Stimulated activated naive CD8-positive, alpha-beta T cell treated with anti-CD3 and anti-CD28 coated beads, Interleukin-15, Interleukin-2, amounts not matched to agents 100 ng/mL and 50 ng/mL, for 24 hours (primary cell): ENCODE measurements around the gene PRIMA1.

Experiments
- H3K27ac Mint-ChIP-seq: one replicate; pipeline ENCODE4 v1.8.0; 2021; ENCODE audit warnings: mild to moderate bottlenecking, mixed read lengths
- H3K27me3 Mint-ChIP-seq: one replicate; pipeline ENCODE4 v1.8.0; 2021; ENCODE audit warnings: mixed read lengths
- H3K36me3 Mint-ChIP-seq: one replicate; pipeline ENCODE4 v1.8.0; 2021; ENCODE audit warnings: low read depth, mixed read lengths
- H3K4me1 Mint-ChIP-seq: one replicate; pipeline ENCODE4 v1.8.0; 2021; ENCODE audit warnings: low read depth, mixed read lengths
- H3K4me3 Mint-ChIP-seq: one replicate; pipeline ENCODE4 v1.8.0; 2021; ENCODE audit warnings: mild to moderate bottlenecking, mixed read lengths
- H3K9me3 Mint-ChIP-seq: one replicate; pipeline ENCODE4 v1.8.0; 2021; ENCODE audit warnings: mixed read lengths

The PRIMA1 gene

DNA sequence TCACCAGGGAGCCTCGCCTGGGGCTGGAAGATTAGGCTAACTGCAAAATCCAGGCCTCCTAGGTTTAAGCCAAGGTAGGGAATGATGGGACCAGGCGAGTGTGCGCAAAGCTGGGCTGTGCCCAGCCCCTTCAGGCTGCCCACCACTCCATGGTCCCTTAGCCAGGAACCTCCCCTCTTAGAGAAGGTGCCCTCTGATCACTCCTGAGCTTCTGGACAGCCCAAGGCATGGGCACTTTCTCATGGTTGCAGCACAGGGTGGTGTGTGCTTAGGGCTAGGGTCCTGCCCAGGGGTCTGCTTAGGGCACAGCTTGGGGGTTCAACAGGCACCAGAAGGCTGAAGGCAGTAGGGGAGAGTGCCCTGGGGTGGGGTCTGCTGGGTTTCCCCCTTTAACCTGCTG, 69.0 kb downstream of the PRIMA1 start:
- Mint-ChIP-seq H3K9me3 (no peaks in the 10 kb centered on the region), H3K27me3 (no peaks in the 10 kb centered on the region), H3K27ac (no peak overlapping the region), H3K36me3 (no peaks in the 10 kb centered on the region), H3K4me1 (no peaks in the 10 kb centered on the region), H3K4me3 (no peak overlapping the region)

DNA sequence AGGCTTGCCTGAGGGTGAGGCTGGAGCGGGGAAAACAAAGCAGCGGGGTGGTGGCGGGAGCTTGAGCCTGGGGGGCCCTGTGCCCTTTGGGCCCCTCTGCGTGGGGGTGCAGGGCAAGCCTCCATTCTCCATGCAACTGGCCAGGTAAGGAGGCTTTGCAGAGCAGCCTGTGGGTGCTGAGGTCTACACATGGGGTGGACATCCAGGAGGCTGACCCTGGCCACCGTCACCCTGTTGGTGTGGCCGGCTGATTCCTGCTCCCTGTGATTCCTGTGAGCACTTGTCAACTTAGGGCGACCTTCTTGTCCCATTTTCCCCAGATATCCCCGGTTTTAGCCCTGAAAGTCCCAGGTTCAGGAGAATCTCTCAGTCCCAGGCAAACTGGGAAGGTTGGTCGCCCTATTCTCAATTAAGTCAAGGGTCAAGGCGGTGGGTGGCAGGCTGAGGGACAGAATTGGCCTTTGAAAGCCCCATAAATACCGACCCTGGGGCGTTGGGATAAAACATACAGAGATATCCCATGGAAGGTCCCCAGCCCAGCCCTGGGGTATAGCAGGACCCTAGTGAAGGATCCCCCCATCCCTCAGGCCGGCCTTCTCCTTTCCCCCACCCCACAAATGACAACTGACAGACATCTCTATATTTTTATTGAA, 70.5 kb downstream of the PRIMA1 start:
- Mint-ChIP-seq H3K27me3 (no peaks in the 10 kb centered on the region), H3K4me3 (no peak overlapping the region), H3K36me3 (no peaks in the 10 kb centered on the region), H3K9me3 (no peaks in the 10 kb centered on the region), H3K27ac (no peak overlapping the region), H3K4me1 (no peaks in the 10 kb centered on the region)

DNA sequence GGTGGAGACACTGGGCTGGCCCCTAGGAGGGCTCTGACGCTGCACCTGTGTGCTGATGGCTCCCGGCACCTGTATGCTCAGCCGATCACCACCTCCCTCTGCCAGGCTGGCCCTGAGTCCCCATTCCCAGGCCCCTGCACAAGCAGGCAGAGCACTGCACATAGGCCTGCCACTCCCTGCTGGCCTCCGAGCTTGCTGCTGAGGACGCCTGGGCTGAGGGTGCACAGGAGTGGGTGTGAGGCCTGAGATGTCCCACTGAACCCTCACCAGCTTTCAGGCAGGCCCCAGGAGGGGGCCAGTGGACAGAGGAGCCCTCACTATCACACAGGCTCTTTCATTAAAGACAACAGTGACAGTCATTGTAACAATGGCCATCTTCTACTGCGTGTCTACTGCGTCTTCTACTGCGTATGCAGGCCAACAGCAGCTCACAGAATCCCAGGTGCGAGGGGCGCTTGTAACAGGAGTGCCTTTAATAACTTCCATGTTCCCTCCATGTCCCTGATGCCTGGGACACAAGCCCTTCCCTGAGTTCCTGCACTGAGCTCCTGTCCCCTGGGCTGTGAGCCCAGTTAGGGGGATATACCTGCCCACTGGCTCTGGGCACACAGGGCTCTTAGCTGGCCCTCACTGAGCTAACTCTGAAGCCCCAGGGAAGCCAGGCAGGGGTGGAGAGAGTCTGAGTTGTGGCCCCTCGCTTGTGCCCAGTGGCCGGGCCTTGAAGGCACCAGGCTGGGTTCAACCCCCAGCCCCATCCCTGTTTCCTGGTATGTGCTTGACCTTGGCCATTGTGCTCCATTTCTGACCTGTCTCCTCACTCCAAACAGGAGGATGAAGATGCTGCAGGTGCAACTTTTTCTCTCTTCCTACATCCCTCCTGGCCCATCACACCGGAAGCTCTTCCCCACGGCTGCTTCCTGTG, 71.3 kb downstream of the PRIMA1 start:
- Mint-ChIP-seq H3K27ac (no peak overlapping the region), H3K36me3 (no peaks in the 10 kb centered on the region)

DNA sequence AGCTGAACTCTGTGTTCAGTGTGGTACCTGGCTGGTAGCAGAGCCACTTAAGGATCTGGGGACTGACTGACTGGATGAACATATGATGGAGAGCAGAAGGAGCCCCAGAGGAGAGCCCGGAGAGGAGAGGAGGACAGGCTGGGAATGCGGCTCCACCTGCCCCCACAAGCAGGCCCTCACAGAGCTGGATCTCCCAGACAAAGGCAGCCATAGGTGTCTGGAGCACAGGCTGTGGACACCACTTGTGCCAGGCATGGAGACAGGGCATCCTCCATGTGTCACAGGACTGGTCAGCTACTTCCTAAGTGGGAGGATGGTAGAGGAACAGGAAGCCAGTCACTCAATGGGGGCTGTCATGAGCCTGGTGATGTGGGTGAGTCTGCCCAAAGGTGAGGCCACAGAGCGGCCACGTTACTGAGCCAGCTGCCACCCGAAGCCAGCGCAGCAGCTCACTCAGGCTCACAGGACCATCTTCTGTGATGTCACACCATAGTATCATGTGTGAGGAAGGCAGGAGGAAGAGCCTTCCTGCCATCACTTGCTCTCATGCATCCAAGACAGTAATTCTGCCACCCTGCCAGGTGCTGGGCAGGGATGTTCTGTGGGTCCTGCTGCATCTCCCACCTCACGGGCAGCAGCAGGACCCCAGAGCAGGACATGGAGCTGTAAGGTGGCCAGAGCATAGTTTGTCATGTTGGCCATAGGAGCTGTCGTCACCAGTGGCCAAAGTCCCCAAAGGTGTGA, 72.1 kb downstream of the PRIMA1 start:
- H3K9me3 Mint-ChIP-seq = no peaks in the 10 kb centered on the region
- H3K4me1 Mint-ChIP-seq = no peaks in the 10 kb centered on the region
- no peak overlapping the region for H3K27ac Mint-ChIP-seq
- H3K4me3 Mint-ChIP-seq = no peak overlapping the region
- H3K36me3 Mint-ChIP-seq = no peaks in the 10 kb centered on the region
- H3K27me3 Mint-ChIP-seq = no peaks in the 10 kb centered on the region

More for the DNA sequence above, 71.3 kb downstream of the PRIMA1 start:
- H3K27me3 Mint-ChIP-seq = no peaks in the 10 kb centered on the region
- no peaks in the 10 kb centered on the region for H3K4me1 Mint-ChIP-seq
- H3K4me3 Mint-ChIP-seq = no peak overlapping the region
- H3K9me3 Mint-ChIP-seq = no peaks in the 10 kb centered on the region

DNA sequence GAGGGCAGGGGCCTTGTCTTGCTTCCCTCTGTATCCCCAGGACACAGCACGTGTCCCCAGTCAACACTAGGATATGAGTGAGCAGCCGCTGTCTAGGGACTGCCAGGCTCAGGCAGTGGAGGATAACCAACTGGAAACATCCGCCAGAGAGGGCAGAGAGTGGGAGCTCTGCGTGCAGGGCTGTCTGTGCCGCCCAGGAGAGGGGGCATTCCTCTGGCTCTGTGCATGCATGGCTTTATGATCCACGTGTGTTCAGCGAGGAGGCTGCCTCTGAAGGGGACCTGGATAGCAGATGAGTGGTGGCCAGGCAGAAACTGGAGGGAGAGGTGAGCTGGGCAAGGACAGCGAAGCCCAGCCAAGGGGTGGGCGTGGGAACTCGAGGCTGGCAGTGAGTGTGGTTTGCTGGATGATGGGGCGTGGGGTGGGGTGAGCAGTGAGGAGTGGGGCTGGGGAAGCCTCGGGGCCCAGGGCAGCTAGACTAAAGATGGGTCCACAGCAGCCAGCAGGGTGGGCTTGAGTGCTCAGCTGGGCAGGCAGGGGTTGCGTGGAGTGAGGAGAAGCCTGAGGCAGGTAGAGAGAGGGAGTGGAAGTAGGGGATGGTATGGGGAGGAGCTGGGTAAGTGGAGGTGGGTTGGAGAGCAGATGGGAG, 72.9 kb downstream of the PRIMA1 start:
- Mint-ChIP-seq H3K27me3 (no peaks in the 10 kb centered on the region), H3K4me3 (no peak overlapping the region), H3K36me3 (no peaks in the 10 kb centered on the region), H3K27ac (no peak overlapping the region), H3K4me1 (no peaks in the 10 kb centered on the region), H3K9me3 (no peaks in the 10 kb centered on the region)

DNA sequence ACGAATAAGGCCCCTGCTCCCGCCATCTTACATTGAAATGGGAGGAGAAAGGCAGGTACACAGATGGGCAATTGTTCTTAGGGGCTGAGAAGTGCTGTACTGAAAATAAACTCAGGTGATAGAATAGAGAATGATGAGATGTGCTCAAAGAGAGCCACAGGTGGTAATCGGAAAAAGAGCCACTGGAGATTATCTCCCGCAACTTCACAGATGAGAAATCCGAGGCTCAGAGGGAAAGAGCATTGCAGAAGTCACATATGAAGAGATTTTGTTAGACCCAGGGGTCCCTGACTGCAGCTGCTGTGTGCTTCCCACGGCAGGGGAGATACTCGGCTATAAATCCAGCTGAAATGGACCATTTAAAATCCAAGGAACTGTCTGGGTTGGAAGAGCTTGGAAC, 73.7 kb downstream of the PRIMA1 start:
- Mint-ChIP-seq H3K9me3 (no peaks in the 10 kb centered on the region), H3K4me3 (no peak overlapping the region), H3K4me1 (no peaks in the 10 kb centered on the region), H3K27me3 (no peaks in the 10 kb centered on the region), H3K36me3 (no peaks in the 10 kb centered on the region), H3K27ac (no peak overlapping the region)

DNA sequence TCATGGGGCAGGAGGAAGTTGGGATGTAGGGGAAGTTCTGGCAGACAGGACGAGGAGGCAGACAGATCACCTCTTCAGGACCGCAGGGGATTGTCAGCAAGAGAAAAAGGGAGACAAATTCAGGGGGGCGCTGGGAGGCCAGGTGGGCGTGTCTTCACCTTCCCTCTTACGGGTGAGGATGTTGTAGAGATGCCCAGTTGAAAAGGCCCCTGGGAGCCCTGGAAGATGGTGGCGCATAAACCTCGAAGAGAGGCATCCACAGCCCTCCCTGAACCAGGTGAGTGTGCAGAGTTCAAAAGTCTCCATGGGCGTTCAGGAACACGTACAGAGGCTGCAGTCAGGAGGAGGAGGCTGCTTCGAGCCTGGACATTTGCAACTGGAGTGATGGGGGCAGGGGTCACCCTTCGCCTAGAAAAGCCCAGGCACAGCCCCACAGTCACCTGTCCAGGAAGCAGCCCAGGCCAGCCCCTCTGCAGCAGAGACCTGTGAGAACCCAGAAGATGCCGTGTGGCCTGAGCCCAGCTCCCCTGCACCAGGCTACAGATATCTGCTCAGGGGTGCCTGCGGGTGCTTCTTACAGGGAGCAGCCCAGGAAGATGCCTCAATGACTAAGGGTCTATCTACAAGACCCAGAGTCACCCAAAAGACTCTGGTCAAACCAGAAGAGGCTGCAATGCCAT, 74.4 kb downstream of the PRIMA1 start:
- no peaks in the 10 kb centered on the region for H3K4me1 Mint-ChIP-seq
- no peak overlapping the region for H3K27ac Mint-ChIP-seq
- no peaks in the 10 kb centered on the region for H3K27me3 Mint-ChIP-seq
- H3K36me3 Mint-ChIP-seq = no peaks in the 10 kb centered on the region
- no peak overlapping the region for H3K4me3 Mint-ChIP-seq
- no peaks in the 10 kb centered on the region for H3K9me3 Mint-ChIP-seq

DNA sequence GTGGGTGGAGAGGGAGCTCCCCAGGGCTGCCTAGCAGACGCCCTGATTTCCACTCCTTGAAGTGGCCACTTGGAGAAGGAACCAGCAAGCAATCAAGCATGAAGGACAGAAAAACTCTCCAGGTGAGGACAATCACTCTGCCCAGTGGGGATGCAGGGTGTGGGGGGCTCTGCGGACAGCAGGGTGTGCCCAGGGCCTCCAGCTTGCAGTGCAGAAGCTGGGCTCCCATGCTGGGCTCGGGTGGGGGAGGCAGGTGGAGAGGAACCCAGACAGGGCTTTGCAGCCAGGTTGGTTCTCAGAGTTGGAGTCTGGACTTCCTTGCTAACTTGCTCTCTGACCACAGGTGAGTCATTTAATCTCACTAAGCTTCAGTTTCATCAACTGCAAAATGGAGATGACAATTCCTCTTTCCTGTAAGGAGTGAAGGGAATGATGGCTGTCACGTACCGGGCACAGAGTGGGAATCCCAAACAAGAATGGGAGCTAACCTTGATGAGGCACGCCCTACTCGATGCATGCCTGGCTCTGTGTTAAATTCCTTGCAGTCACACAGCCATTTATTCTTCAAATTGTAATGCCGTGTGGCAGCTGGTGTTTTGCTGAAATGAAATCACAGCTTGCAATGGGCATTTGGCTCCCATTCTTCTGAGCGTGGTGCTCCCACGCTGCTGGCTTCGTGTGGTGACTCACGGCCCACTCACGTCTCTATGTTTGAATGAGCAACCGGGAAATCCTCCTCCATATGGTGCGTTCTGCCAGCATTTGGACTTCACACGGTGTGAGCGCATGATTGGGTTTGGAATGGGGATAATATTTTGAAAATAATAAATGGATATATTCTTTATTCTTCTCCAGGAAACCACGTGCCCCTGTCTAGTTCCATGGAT, 75.2 kb downstream of the PRIMA1 start:
- Mint-ChIP-seq H3K9me3 (no peaks in the 10 kb centered on the region), H3K36me3 (no peaks in the 10 kb centered on the region), H3K4me3 (no peak overlapping the region), H3K4me1 (no peaks in the 10 kb centered on the region), H3K27me3 (no peaks in the 10 kb centered on the region), H3K27ac (no peak overlapping the region)

DNA sequence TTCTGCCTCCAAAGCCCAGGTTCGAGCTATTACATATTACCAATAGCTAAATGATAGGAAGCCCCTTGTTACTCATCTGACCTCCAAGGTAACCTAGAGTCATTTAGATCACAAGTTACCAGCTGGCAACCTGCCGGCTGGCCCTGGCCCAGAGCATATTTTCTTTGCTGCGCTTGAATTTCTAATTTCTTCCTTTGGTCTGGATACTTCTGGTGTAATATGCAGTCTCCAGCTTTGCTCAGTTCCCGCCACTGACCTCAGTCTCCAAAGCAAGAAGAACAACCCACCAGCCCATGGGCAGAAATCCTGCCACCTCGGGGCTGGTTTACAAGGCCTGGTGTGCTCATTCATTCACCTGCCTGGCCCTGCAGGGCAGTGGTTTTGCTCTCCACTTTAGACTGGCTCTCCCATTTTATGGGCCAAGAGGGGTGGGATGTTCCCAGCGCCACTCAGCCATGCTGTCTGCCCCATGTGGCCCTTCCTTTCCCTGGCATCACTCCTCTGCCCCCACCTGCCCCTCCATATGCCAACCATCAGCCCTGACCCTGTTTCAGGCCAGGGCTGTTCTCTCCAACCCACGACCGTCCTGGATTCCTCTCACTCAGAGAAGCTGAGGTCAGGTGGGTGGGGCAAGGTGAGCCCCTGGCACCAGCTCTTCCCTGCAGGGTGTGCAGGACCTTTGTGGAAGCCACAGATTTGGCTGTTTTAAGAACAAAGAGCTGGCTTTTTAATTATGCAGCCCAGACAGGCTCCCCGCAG, 76.0 kb downstream of the PRIMA1 start:
- Mint-ChIP-seq H3K36me3 (no peaks in the 10 kb centered on the region), H3K4me1 (no peaks in the 10 kb centered on the region), H3K4me3 (no peak overlapping the region), H3K9me3 (no peaks in the 10 kb centered on the region), H3K27ac (no peak overlapping the region), H3K27me3 (no peaks in the 10 kb centered on the region)

DNA sequence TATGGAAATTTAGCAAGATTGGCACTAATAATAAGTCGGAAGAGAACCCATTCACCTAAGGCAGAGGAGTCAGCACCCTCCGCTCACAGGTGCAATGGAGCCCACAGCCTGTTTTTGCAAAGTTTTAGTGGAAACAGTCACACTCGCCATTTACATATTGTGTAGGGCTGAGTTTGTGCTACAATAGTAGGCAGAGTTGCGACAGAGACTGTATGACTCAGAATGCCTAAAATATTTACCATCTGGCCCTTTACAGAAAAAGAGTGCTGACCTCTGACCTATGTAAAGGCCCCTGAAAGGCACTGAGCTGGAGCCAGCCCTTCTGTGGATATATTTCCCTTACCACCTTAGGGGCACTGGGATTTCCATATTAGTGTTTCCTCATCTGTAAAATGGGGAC, 79.0 kb downstream of the PRIMA1 start:
- Mint-ChIP-seq H3K9me3 (no peaks in the 10 kb centered on the region), H3K4me3 (no peak overlapping the region), H3K4me1 (no peaks in the 10 kb centered on the region), H3K36me3 (no peaks in the 10 kb centered on the region), H3K27me3 (no peaks in the 10 kb centered on the region), H3K27ac (no peak overlapping the region)

DNA sequence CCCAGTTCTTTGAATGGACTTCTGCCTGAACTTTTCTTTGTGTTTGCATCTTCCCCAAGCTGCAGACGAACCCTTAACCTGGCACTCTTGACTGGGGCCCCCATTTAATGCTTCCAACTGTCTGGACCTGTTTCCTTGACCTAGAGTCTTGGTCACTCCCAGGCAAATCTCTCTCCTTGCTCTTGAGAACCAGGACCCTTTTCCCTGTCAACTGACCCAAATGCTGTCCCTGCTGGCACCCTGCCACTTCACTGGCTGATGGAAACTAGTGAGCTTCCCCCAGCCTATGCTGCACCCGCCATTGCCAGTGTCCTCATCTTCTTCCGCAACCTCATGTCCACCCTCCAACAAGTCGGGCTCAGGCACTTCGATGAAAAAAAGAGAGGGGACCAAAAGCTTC, 79.5 kb downstream of the PRIMA1 start:
- Mint-ChIP-seq H3K27me3 (peaks cover 3% of the 10 kb centered on the region), H3K4me3 (no peak overlapping the region), H3K9me3 (no peaks in the 10 kb centered on the region), H3K36me3 (no peaks in the 10 kb centered on the region), H3K4me1 (no peaks in the 10 kb centered on the region), H3K27ac (no peak overlapping the region)

DNA sequence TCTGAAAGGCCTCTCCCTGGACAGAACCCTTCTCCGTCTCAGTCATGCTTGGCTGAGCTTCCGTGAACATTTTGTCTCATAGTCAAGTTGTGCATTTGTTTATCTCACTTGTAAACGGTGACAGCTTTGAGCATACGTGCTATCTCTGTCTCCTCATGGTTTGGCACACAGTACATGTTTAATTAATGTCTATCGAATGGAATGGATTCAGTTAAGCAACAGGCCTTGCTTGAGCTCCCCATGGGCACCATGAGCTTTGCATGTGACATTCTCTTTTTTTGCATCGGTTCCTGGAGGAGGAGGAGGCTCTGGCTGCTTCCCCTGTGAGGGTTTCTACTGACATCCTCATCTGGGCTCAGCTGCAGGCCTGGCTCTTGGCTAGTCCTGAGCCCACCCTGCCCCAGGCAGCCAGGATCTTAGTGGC, 80.0 kb downstream of the PRIMA1 start:
- H3K27me3 Mint-ChIP-seq = peaks cover 8% of the 10 kb centered on the region
- no peaks in the 10 kb centered on the region for H3K4me1 Mint-ChIP-seq
- H3K9me3 Mint-ChIP-seq = no peaks in the 10 kb centered on the region
- H3K36me3 Mint-ChIP-seq = no peaks in the 10 kb centered on the region
- H3K4me3 Mint-ChIP-seq = no peak overlapping the region
- no peak overlapping the region for H3K27ac Mint-ChIP-seq

DNA sequence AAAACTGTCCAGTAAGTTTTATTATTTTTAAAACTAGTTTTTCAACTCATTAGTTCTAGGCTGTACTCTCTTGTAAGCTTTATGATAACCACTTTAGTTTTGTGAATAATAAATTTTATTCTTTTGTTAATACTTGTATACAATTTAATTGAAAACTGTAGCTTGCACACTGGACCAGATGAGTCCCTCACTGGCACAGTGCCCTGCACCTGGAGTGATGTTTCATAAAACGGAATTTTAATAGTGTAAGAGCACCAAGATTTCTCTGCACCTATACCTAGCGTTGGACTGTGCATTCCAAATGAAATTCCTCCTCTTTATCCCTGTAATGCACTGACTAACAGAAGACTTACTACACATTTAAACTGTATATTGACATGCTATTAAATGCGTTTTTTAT, 80.8 kb downstream of the PRIMA1 start:
- no peaks in the 10 kb centered on the region for H3K36me3 Mint-ChIP-seq
- no peaks in the 10 kb centered on the region for H3K9me3 Mint-ChIP-seq
- no peak overlapping the region for H3K27ac Mint-ChIP-seq

More for the DNA sequence above, 80.8 kb downstream of the PRIMA1 start:
- Mint-ChIP-seq H3K4me3 (no peak overlapping the region), H3K27me3 (peaks cover 11% of the 10 kb centered on the region), H3K4me1 (no peaks in the 10 kb centered on the region)
